Skeletal muscle satellite cell (primary cell): Measurements from ENCODE around the gene PIGM. TPM values are rescaled to one million over a fixed set of nuclear protein-coding genes. Genes with fewer than 3 reads are reported as not detected.

Experiments used
- H3K27me3 ChIP-seq: 2 replicates; pipeline ENCODE4 v1.7.0; 2013; ENCODE audit warnings: low read length; ENCODE audit not compliant: control insufficient read depth, insufficient read depth
- H3K36me3 ChIP-seq: 2 replicates; pipeline ENCODE4 v1.7.0; 2013; ENCODE audit warnings: mild to moderate bottlenecking, control low read depth, low read length; ENCODE audit not compliant: insufficient read depth
- H3K4me1 ChIP-seq: 2 replicates; pipeline ENCODE4 v1.7.0; 2013; ENCODE audit warnings: low read length; ENCODE audit not compliant: control insufficient read depth, insufficient read depth
- H3K4me2 ChIP-seq: 2 replicates; pipeline ENCODE4 v1.7.0; 2013; ENCODE audit warnings: mild to moderate bottlenecking, low read length
- H3K4me3 ChIP-seq: 2 replicates; pipeline ENCODE4 v1.7.0; 2013; ENCODE audit warnings: low read length
- H3K9ac ChIP-seq: 2 replicates; pipeline ENCODE4 v1.7.0; 2013; ENCODE audit warnings: mild to moderate bottlenecking, low read depth, low read length, moderate library complexity
- H3K9me3 ChIP-seq: replicated peaks from 2 replicates; pipeline ENCODE4 v1.7.0; 2013; ENCODE audit warnings: mild to moderate bottlenecking, control low read depth, low read length
- total RNA-seq: library from RNA; depleted of rRNA; stranded (reverse); fragments of >200 nt; gene quantifications from 2 replicates; pipeline ENCODE4 v1.2.3, GENCODE V29; 2012; rRNA removed

Gene PIGM
- 5.1 and 5.5 TPM in 2 replicates for total RNA-seq

GRCh38 chr1:160031365-160032164 lies at the start of gene PIGM:
Gene PIGM, minus strand, starts transcription at chr1:160031990. Its CDS starts 251 bp downstream, at chr1:160031739.
- no peaks in the 10 kb centered on the region for H3K36me3 ChIP-seq

GRCh38 chr1:160081261-160081936 lies 49.6 kb upstream of the PIGM start, which contains the start of gene KCNJ9:
Gene KCNJ9, plus strand, starts transcription at chr1:160081538. Its CDS starts 2,493 bp downstream, at chr1:160084031.
- Histone ChIP-seq H3K4me2 (peak within 1 kb of the TSS; percentile 8), H3K4me1 (peaks cover 4% of the 10 kb centered on the region), H3K27me3 (peaks cover 54% of the 10 kb centered on the region), H3K9ac (no peak within 1 kb of the TSS), H3K4me3 (no peak within 1 kb of the TSS), H3K36me3 (no peaks in the 10 kb centered on the region), H3K9me3 (no peaks in the 10 kb centered on the region)

More at GRCh38 chr1:160031365-160032164, at the start of gene PIGM:
- Histone ChIP-seq H3K4me1 (peaks cover 11% of the 10 kb centered on the region), H3K27me3 (peaks cover 9% of the 10 kb centered on the region), H3K4me2 (peak within 1 kb of the TSS; percentile 84), H3K9me3 (no peaks in the 10 kb centered on the region), H3K9ac (peak within 1 kb of the TSS; percentile 81), H3K4me3 (peak within 1 kb of the TSS; percentile 97)

DNA sequence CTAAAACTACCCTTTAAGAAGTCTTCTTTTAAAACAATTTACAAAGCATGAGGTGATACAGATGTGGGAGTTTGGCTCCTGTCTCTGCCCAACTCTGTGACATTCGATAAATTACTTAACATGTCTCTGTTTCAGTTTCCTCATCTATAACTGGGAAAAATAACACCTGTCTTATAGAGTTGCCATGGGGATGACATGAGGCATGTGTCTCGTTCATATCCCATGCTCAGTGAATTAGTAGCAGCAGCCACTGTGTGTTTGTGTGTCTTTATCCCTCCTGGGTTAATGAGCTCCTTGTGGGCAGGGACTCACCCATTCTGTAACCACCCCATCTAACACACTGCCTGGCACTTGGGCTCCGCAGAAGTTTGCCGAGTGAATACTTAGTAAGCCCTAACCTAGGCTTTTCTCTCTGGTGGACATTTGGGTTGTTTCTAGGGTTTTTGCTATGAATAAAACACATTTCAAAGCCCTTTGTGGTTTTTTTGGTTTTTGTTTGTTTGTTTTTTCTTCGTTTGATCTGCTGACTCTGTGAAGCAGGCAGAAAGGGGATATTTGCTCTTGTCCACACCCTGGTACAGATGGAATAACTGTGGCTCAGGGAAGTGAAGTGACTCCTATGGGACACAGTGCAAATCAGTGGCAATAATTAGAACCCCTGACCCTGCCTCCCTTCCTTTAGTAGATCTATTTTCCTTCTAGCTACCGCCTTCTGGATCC lies 48.8 kb upstream of the PIGM start:
- no peak overlapping the region for H3K4me3 ChIP-seq
- no peaks in the 10 kb centered on the region for H3K36me3 ChIP-seq
- peak overlapping the region; percentile 8 for H3K4me2 ChIP-seq
- H3K9me3 ChIP-seq: no peaks in the 10 kb centered on the region
- H3K27me3 ChIP-seq: peaks cover 61% of the 10 kb centered on the region
- no peak overlapping the region for H3K9ac ChIP-seq
- H3K4me1 ChIP-seq: peaks cover 4% of the 10 kb centered on the region

GRCh38 chr1:160079448-160079847 lies 47.7 kb upstream of the PIGM start:
- no peak overlapping the region for H3K4me2 ChIP-seq
- peaks cover 4% of the 10 kb centered on the region for H3K4me1 ChIP-seq
- no peak overlapping the region for H3K4me3 ChIP-seq
- H3K27me3 ChIP-seq: peaks cover 70% of the 10 kb centered on the region
- no peaks in the 10 kb centered on the region for H3K9me3 ChIP-seq
- H3K36me3 ChIP-seq: no peaks in the 10 kb centered on the region
- H3K9ac ChIP-seq: no peak overlapping the region

- Histone ChIP-seq H3K4me2 (no peak overlapping the region), H3K9ac (no peak overlapping the region), H3K4me1 (peaks cover 4% of the 10 kb centered on the region), H3K27me3 (peaks cover 71% of the 10 kb centered on the region), H3K4me3 (no peak overlapping the region), H3K9me3 (no peaks in the 10 kb centered on the region), H3K36me3 (no peaks in the 10 kb centered on the region)
These were observed 46.9 kb upstream of the PIGM start for GRCh38 chr1:160078512-160079195.

DNA sequence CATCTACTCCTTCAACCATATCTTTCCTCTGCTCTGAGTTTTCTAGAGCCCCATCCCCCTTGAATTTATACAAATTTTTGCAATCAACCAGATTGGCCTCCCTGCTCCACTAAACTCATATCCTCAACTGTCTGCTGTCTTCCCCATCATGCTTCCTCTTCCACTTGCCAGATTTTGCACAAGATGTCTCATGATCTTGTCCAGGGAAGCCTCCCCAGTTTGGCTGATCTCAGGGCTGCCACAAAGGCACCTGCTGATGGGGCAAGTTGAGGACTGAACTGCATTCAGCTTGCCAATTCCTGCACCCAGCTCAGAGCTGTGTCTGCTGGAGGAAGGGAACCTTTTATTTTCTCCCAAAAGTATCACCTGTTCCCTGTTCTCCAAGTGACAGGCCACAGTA lies 45.7 kb upstream of the PIGM start:
- no peaks in the 10 kb centered on the region for H3K36me3 ChIP-seq
- H3K9me3 ChIP-seq: no peaks in the 10 kb centered on the region
- H3K4me2 ChIP-seq: no peak overlapping the region
- peaks cover 4% of the 10 kb centered on the region for H3K4me1 ChIP-seq
- H3K9ac ChIP-seq: no peak overlapping the region
- no peak overlapping the region for H3K4me3 ChIP-seq
- H3K27me3 ChIP-seq: peaks cover 61% of the 10 kb centered on the region

DNA sequence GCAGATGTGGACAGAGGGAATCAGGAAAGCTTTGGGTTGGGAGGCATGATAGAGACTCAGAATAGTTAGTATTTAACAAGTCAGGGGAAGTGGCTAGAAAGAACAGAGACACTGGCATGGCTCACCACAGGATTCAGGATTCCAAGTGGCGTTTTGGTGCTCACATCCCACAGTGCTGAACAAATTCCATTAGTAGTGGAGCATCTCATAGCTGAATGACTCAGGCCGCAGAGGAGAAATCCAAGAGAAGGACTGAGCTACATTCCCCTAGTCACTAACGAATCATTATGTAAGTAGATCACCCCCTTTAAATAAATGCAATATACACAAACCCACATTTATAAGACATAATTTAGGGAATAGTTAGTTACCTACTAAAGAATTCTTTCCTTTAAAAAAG lies 44.5 kb upstream of the PIGM start:
- H3K4me3 ChIP-seq: no peak overlapping the region
- peaks cover 59% of the 10 kb centered on the region for H3K27me3 ChIP-seq
- no peaks in the 10 kb centered on the region for H3K9me3 ChIP-seq
- no peak overlapping the region for H3K9ac ChIP-seq
- no peaks in the 10 kb centered on the region for H3K36me3 ChIP-seq
- H3K4me2 ChIP-seq: no peak overlapping the region
- peaks cover 4% of the 10 kb centered on the region for H3K4me1 ChIP-seq

- H3K9me3 ChIP-seq: no peaks in the 10 kb centered on the region
- H3K27me3 ChIP-seq: peaks cover 60% of the 10 kb centered on the region
- H3K36me3 ChIP-seq: no peaks in the 10 kb centered on the region
- H3K4me2 ChIP-seq: no peak overlapping the region
- H3K4me1 ChIP-seq: peaks cover 1% of the 10 kb centered on the region
- no peak overlapping the region for H3K9ac ChIP-seq
- H3K4me3 ChIP-seq: no peak overlapping the region
These were observed 44.0 kb upstream of the PIGM start for GRCh38 chr1:160075836-160076235.

- H3K9ac ChIP-seq: no peak overlapping the region
- no peaks in the 10 kb centered on the region for H3K4me1 ChIP-seq
- H3K36me3 ChIP-seq: no peaks in the 10 kb centered on the region
- peaks cover 57% of the 10 kb centered on the region for H3K27me3 ChIP-seq
- H3K4me3 ChIP-seq: no peak overlapping the region
- no peak overlapping the region for H3K4me2 ChIP-seq
- no peaks in the 10 kb centered on the region for H3K9me3 ChIP-seq
These were observed 43.1 kb upstream of the PIGM start for GRCh38 chr1:160074865-160075264.

- Histone ChIP-seq H3K9ac (no peak overlapping the region), H3K4me3 (no peak overlapping the region), H3K4me2 (no peak overlapping the region), H3K36me3 (no peaks in the 10 kb centered on the region), H3K9me3 (no peaks in the 10 kb centered on the region), H3K4me1 (no peaks in the 10 kb centered on the region), H3K27me3 (peaks cover 72% of the 10 kb centered on the region)
These were observed 39.5 kb upstream of the PIGM start for GRCh38 chr1:160071289-160071688.
